ENCODE results near the gene SLC2A5.

The SLC2A5 gene

GRCh38 chr1:9073143-9073542 lies 3.7 kb upstream of the SLC2A5 start:
- no peak overlapping the region for H3K27ac ChIP-seq (ENCODE audit: low read length)
- no peaks in the 10 kb centered on the region for H3K9me3 ChIP-seq (ENCODE audit: control insufficient read depth in 1 of 2, low read length in 2 of 2)
- H3K27me3 ChIP-seq (ENCODE audit: low read depth, low read length): no peaks in the 10 kb centered on the region
- H3K4me3 ChIP-seq (ENCODE audit: low read depth in 1 of 2, low read length in 2 of 2): no peak overlapping the region
- peaks cover 13 to 37% of the 10 kb centered on the region in 2 donors for H3K4me1 ChIP-seq (ENCODE audit: control insufficient read depth in 1 of 2, insufficient read depth in 2 of 2, low read length in 2 of 2)
- no peaks in the 10 kb centered on the region for H3K36me3 ChIP-seq (ENCODE audit: control insufficient read depth in 1 of 2, insufficient read depth in 2 of 2, low read length in 2 of 2)

GRCh38 chr1:9071554-9072235 lies 2.3 kb upstream of the SLC2A5 start:
- no peaks in the 10 kb centered on the region for H3K27me3 ChIP-seq (ENCODE audit: low read depth, low read length)
- no peaks in the 10 kb centered on the region for H3K36me3 ChIP-seq (ENCODE audit: control insufficient read depth in 1 of 2, insufficient read depth in 2 of 2, low read length in 2 of 2)
- no peaks in the 10 kb centered on the region for H3K9me3 ChIP-seq (ENCODE audit: control insufficient read depth in 1 of 2, low read length in 2 of 2)
- H3K4me1 ChIP-seq (ENCODE audit: control insufficient read depth in 1 of 2, insufficient read depth in 2 of 2, low read length in 2 of 2): peaks cover 13 to 34% of the 10 kb centered on the region in 2 donors
- H3K27ac ChIP-seq (ENCODE audit: low read length): no peak overlapping the region
- H3K4me3 ChIP-seq (ENCODE audit: low read depth in 1 of 2, low read length in 2 of 2): no peak overlapping the region

- H3K4me3 ChIP-seq (ENCODE audit: low read depth in 1 of 2, low read length in 2 of 2): no peak overlapping the region
- no peak overlapping the region for H3K27ac ChIP-seq (ENCODE audit: low read length)
- no peaks in the 10 kb centered on the region for H3K36me3 ChIP-seq (ENCODE audit: control insufficient read depth in 1 of 2, insufficient read depth in 2 of 2, low read length in 2 of 2)
- no peaks in the 10 kb centered on the region for H3K9me3 ChIP-seq (ENCODE audit: control insufficient read depth in 1 of 2, low read length in 2 of 2)
- H3K27me3 ChIP-seq (ENCODE audit: low read depth, low read length): no peaks in the 10 kb centered on the region
- peaks cover 18 to 33% of the 10 kb centered on the region in 2 donors for H3K4me1 ChIP-seq (ENCODE audit: control insufficient read depth in 1 of 2, insufficient read depth in 2 of 2, low read length in 2 of 2)
Observed at GRCh38 chr1:9070486-9070885, 1.1 kb upstream of the SLC2A5 start.

- Histone ChIP-seq H3K4me3 (ENCODE audit: low read depth in 1 of 2, low read length in 2 of 2) (peak overlapping the region; percentile 43 to 53), H3K36me3 (ENCODE audit: control insufficient read depth in 1 of 2, insufficient read depth in 2 of 2, low read length in 2 of 2) (no peaks in the 10 kb centered on the region), H3K4me1 (ENCODE audit: control insufficient read depth in 1 of 2, insufficient read depth in 2 of 2, low read length in 2 of 2) (peaks cover 14 to 25% of the 10 kb centered on the region in 2 donors), H3K27ac (ENCODE audit: low read length) (peak overlapping the region; percentile 81), H3K9me3 (ENCODE audit: control insufficient read depth in 1 of 2, low read length in 2 of 2) (no peaks in the 10 kb centered on the region), H3K27me3 (ENCODE audit: low read depth, low read length) (no peaks in the 10 kb centered on the region)
Observed at GRCh38 chr1:9068981-9069325, 482 bp downstream of the SLC2A5 start.

GRCh38 chr1:9066945-9067807 lies 2.3 kb downstream of the SLC2A5 start:
- Histone ChIP-seq H3K27ac (ENCODE audit: low read length) (no peak overlapping the region), H3K4me3 (ENCODE audit: low read depth in 1 of 2, low read length in 2 of 2) (no peak overlapping the region), H3K27me3 (ENCODE audit: low read depth, low read length) (no peaks in the 10 kb centered on the region), H3K4me1 (ENCODE audit: control insufficient read depth in 1 of 2, insufficient read depth in 2 of 2, low read length in 2 of 2) (peaks cover 14 to 26% of the 10 kb centered on the region in 2 donors), H3K36me3 (ENCODE audit: control insufficient read depth in 1 of 2, insufficient read depth in 2 of 2, low read length in 2 of 2) (no peaks in the 10 kb centered on the region), H3K9me3 (ENCODE audit: control insufficient read depth in 1 of 2, low read length in 2 of 2) (no peaks in the 10 kb centered on the region)

- H3K27me3 ChIP-seq (ENCODE audit: low read depth, low read length): no peaks in the 10 kb centered on the region
- H3K9me3 ChIP-seq (ENCODE audit: control insufficient read depth in 1 of 2, low read length in 2 of 2): no peaks in the 10 kb centered on the region
- peaks cover 13 to 27% of the 10 kb centered on the region in 2 donors for H3K4me1 ChIP-seq (ENCODE audit: control insufficient read depth in 1 of 2, insufficient read depth in 2 of 2, low read length in 2 of 2)
- no peak overlapping the region for H3K27ac ChIP-seq (ENCODE audit: low read length)
- no peak overlapping the region for H3K4me3 ChIP-seq (ENCODE audit: low read depth in 1 of 2, low read length in 2 of 2)
- H3K36me3 ChIP-seq (ENCODE audit: control insufficient read depth in 1 of 2, insufficient read depth in 2 of 2, low read length in 2 of 2): no peaks in the 10 kb centered on the region
Observed at GRCh38 chr1:9065213-9065751, 4.2 kb downstream of the SLC2A5 start.

- Histone ChIP-seq H3K36me3 (ENCODE audit: control insufficient read depth in 1 of 2, insufficient read depth in 2 of 2, low read length in 2 of 2) (no peaks in the 10 kb centered on the region), H3K27me3 (ENCODE audit: low read depth, low read length) (no peaks in the 10 kb centered on the region), H3K4me3 (ENCODE audit: low read depth in 1 of 2, low read length in 2 of 2) (no peak overlapping the region), H3K4me1 (ENCODE audit: control insufficient read depth in 1 of 2, insufficient read depth in 2 of 2, low read length in 2 of 2) (peaks cover 5 to 15% of the 10 kb centered on the region in 2 donors), H3K27ac (ENCODE audit: low read length) (no peak overlapping the region), H3K9me3 (ENCODE audit: control insufficient read depth in 1 of 2, low read length in 2 of 2) (no peaks in the 10 kb centered on the region)
Observed at GRCh38 chr1:9062846-9063245, 6.6 kb downstream of the SLC2A5 start.

- H3K4me1 ChIP-seq (ENCODE audit: control insufficient read depth in 1 of 2, insufficient read depth in 2 of 2, low read length in 2 of 2): peaks cover 5 to 15% of the 10 kb centered on the region in 2 donors
Observed at GRCh38 chr1:9062021-9062471, 7.4 kb downstream of the SLC2A5 start.

GRCh38 chr1:9061252-9061960 lies 8.0 kb downstream of the SLC2A5 start:
- no peaks in the 10 kb centered on the region for H3K36me3 ChIP-seq (ENCODE audit: control insufficient read depth in 1 of 2, insufficient read depth in 2 of 2, low read length in 2 of 2)
- no peaks in the 10 kb centered on the region for H3K27me3 ChIP-seq (ENCODE audit: low read depth, low read length)
- peaks cover 5 to 15% of the 10 kb centered on the region in 2 donors for H3K4me1 ChIP-seq (ENCODE audit: control insufficient read depth in 1 of 2, insufficient read depth in 2 of 2, low read length in 2 of 2)
- peak overlapping the region; percentile 23 for H3K27ac ChIP-seq (ENCODE audit: low read length)
- no peak overlapping the region for H3K4me3 ChIP-seq (ENCODE audit: low read depth in 1 of 2, low read length in 2 of 2)
- no peaks in the 10 kb centered on the region for H3K9me3 ChIP-seq (ENCODE audit: control insufficient read depth in 1 of 2, low read length in 2 of 2)

More at GRCh38 chr1:9062021-9062471, 7.4 kb downstream of the SLC2A5 start:
- no peak overlapping the region for H3K4me3 ChIP-seq (ENCODE audit: low read depth in 1 of 2, low read length in 2 of 2)
- H3K27ac ChIP-seq (ENCODE audit: low read length): peak overlapping the region; percentile 23
- H3K9me3 ChIP-seq (ENCODE audit: control insufficient read depth in 1 of 2, low read length in 2 of 2): no peaks in the 10 kb centered on the region
- no peaks in the 10 kb centered on the region for H3K36me3 ChIP-seq (ENCODE audit: control insufficient read depth in 1 of 2, insufficient read depth in 2 of 2, low read length in 2 of 2)
- no peaks in the 10 kb centered on the region for H3K27me3 ChIP-seq (ENCODE audit: low read depth, low read length)

GRCh38 chr1:9059891-9060744 lies 9.3 kb downstream of the SLC2A5 start:
- no peaks in the 10 kb centered on the region for H3K36me3 ChIP-seq (ENCODE audit: control insufficient read depth in 1 of 2, insufficient read depth in 2 of 2, low read length in 2 of 2)
- H3K9me3 ChIP-seq (ENCODE audit: control insufficient read depth in 1 of 2, low read length in 2 of 2): no peaks in the 10 kb centered on the region
- H3K4me1 ChIP-seq (ENCODE audit: control insufficient read depth in 1 of 2, insufficient read depth in 2 of 2, low read length in 2 of 2): peaks cover 0 to 12% of the 10 kb centered on the region in 2 donors
- no peak overlapping the region for H3K4me3 ChIP-seq (ENCODE audit: low read depth in 1 of 2, low read length in 2 of 2)
- no peak overlapping the region for H3K27ac ChIP-seq (ENCODE audit: low read length)
- no peaks in the 10 kb centered on the region for H3K27me3 ChIP-seq (ENCODE audit: low read depth, low read length)

All from muscle layer of duodenum (tissue), 2 donors.